ENCODE results near the gene TRPC3.

Gene TRPC3

GRCh38 chr4:121876070-121876469 lies 75.8 kb downstream of the TRPC3 start:
- no peak for DNase-seq (ENCODE audit: low read depth in 4 of 4, low spot score in 1 of 4)

GRCh38 chr4:121875652-121876051 lies 76.2 kb downstream of the TRPC3 start:
- no peak for DNase-seq (ENCODE audit: low read depth in 4 of 4, low spot score in 1 of 4)

GRCh38 chr4:121873604-121874003 lies 78.3 kb downstream of the TRPC3 start:
- DNase-seq (ENCODE audit: low read depth in 4 of 4, low spot score in 1 of 4), result no peak

- DNase-seq (ENCODE audit: low read depth in 4 of 4, low spot score in 1 of 4), result peak; percentile 92 to 97 (median 94)
Measured at GRCh38 chr4:121869841-121870822, 81.7 kb downstream of the TRPC3 start, which contains the start of gene BBS7. BBS7 (minus strand) TSS chr4:121870474; CDS start chr4:121870313, 161 bp downstream.

- DNase-seq (ENCODE audit: low read depth in 4 of 4, low spot score in 1 of 4), result no peak
Measured at GRCh38 chr4:121863799-121864198, 88.1 kb downstream of the TRPC3 start.

GRCh38 chr4:121861426-121861825 lies 90.4 kb downstream of the TRPC3 start:
- no peak for DNase-seq (ENCODE audit: low read depth in 4 of 4, low spot score in 1 of 4)

GRCh38 chr4:121860121-121860520 lies 91.7 kb downstream of the TRPC3 start:
- DNase-seq (ENCODE audit: low read depth in 4 of 4, low spot score in 1 of 4), result no peak

- DNase-seq (ENCODE audit: low read depth in 4 of 4, low spot score in 1 of 4), result no peak
Measured at GRCh38 chr4:121851354-121851753, 100.5 kb downstream of the TRPC3 start.

- DNase-seq (ENCODE audit: low read depth in 4 of 4, low spot score in 1 of 4), result no peak
Measured at GRCh38 chr4:121846662-121847061, 105.2 kb downstream of the TRPC3 start.

- DNase-seq (ENCODE audit: low read depth in 4 of 4, low spot score in 1 of 4), result no peak
Measured at GRCh38 chr4:121842862-121843261, 109.0 kb downstream of the TRPC3 start.

GRCh38 chr4:121838136-121838535 lies 113.7 kb downstream of the TRPC3 start:
- no peak for DNase-seq (ENCODE audit: low read depth in 4 of 4, low spot score in 1 of 4)

- no peak for DNase-seq (ENCODE audit: low read depth in 4 of 4, low spot score in 1 of 4)
Measured at GRCh38 chr4:121829511-121829910, 122.3 kb downstream of the TRPC3 start.

All from stimulated activated CD4-positive, alpha-beta T cell treated with anti-CD3 and anti-CD28 coated beads, Interleukin-1b, Interleukin-23, amount 100 ng/mL, for 24 hours (primary cell).